HG03571 (cell line): ENCODE results near the gene MAP3K15.
A peak's percentile ranks its signal among the peaks of the same experiment; 100 is the strongest.

Source experiments
- ATAC-seq: cut with Tn5 transposase; IDR thresholded peaks from one replicate; pipeline ENCODE4 v1.9.1; 2021; ENCODE audit not compliant: unreplicated experiment

MAP3K15 gene

DNA sequence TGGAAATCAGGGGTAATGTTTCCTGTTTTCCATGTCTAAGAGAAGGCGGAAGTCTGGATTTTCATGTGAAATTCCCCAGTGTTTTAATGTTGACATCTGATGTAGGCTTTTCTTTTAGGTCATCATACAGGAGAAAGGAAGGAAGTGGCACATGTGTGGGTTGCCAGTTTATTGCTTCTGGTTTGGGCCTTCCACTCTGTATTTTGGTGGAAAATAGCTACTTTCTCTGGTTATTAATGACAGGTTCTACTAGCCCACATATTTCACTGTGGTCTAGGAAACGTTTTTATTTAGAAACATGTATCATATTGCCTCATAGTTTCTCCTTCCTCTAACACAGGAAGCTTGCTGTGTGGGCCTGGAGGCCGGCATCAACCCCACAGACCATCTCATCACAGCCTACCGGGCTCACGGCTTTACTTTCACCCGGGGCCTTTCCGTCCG is 164.3 kb downstream of the MAP3K15 start:
- peak; percentile 91 for ATAC-seq

DNA sequence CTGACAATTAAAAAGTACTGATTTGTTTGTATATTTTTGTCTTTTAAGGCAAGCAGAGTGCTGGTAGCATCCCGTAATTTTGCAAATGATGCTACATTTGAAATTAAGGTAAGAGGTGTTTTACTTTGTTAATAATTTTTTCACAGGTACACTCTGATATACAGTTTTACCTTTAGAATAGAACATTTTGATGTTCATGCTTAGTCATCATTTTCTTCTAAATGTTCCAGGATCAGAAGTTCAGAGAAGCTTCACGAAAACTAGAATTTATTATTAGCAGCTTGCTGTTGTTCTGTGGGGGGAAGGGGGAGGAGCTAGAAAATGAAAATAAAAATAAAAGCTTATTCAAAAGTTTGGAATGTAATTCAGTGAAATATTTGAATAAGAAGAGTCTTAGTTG is 166.0 kb downstream of the MAP3K15 start:
- no peak for ATAC-seq

DNA sequence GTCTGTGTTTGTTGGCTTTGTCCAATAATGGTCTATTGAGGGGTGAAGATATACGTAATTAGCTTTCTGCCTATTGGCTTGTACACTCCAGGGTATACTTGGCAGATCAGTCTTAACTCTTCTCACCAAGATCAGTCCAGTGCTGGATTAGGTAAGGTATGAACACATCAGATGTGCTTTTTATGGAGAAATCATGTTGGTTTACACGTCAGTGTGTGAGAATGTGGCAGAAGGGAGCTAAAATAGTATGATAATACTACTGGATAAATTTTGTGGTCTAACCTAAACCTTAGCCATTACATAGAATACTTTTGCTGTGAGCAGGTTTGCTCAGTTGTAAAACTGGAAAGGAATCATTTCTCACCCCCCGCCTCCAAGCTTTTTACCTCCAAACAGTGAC is 167.4 kb downstream of the MAP3K15 start:
- ATAC-seq = no peak

DNA sequence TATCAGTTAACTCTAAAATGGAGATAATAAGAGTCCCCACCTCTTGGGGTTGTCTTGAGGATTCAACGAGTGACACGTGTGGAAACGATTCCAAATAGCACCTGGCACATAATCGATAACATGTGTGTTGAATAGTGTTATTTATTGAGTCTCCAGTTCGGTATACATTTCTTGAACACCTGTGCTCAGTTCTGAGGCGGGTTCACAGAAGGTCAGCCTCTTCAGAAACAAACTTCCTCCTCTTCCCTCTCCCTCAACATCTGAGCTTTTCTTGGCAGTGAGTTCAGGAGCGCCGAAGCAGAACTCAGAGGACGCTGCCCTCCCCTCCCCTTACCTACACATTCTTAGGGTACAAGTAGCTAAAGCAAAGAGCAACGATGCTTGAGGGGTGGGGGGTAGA is 170.6 kb downstream of the MAP3K15 start:
- ATAC-seq = no peak

DNA sequence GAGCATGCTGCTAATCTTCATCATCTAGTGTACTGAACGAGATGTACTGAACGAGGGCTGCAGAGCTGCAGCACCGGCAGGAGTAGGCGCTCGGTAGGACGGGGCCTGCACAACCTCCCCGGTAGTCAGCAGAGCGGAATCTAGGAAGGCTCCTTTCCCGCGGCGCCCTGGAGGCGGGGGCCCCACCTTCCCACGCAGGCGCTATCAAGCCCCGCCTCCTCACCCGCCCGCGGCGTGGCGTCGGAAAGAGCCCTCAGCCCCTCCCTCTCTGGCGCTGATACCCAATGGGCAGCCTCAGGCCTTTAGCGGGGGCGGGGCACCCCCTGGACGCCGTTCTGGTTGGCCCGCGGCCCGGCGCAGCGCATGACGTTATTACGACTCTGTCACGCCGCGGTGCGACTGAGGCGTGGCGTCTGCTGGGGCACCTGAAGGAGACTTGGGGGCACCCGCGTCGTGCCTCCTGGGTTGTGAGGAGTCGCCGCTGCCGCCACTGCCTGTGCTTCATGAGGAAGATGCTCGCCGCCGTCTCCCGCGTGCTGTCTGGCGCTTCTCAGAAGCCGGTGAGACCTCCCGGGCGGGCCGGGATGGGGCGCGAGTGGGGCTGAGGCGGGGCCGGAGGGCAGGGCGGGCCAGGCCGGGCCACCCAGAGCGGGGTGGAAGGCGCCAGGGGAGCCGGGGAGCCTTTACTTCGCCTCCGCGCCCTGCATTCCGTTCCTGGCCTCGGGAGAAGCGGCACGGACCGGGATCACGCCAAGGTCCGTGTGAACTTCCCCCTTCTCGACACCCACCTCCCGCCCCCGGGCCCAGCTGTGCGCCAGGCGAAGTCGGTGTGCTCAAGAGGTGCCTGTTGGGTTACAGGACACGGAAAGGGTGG is 171.5 kb downstream of the MAP3K15 start, which contains the start of gene PDHA1:
Gene PDHA1 (plus strand): TSS at position 393 of the 874 bp plus-strand sequence. CDS start 111 bp downstream, at position 504.
- peak; percentile 98 for ATAC-seq

DNA sequence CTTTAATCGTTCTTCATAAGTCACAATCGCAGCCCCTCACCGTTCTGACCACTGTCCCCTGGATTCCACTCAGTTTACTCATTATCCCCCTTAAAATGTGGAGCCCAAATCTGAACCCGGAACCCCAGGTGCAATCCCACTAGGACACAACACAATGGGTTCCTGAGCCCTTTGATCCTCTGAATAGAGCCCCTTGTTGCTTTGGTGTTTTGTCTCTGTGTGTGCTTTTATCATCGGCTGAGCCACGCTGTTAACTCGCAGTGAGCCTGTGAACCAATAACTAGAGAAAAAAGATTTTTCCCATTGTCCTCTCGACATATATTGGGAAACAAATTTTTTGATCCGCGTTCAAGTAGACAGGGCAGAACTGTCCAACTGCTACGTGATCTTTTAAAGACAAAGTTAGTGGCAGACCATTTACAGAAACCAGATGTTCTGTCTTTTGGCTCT is 172.2 kb downstream of the MAP3K15 start:
- no peak for ATAC-seq

DNA sequence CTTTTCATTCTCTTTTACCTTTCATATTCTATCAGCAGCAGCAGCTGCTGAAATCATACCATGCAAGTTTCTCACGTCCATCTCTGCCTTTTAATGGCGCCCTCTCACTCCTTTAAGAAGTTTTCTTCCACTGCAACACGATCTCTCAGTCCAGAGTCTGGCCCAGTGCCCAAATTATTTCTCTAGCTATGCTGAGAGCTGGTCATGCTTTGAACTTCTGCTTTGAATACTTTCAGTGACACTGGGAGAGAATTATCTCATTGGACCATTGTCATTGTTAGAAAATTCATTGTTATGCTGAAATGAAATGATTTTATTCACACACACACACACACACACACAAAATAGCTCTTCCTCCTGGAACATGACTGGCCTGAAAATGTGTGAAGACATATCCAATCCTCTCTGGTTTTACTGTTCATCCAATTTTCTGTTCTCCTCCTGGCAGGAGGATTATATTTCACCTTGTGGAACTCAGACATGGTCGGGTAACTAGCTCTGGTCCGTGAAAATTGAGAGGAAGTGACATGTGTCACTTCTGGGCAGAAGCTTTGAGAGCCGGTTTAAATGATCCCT is 172.9 kb downstream of the MAP3K15 start:
- ATAC-seq = no peak

DNA sequence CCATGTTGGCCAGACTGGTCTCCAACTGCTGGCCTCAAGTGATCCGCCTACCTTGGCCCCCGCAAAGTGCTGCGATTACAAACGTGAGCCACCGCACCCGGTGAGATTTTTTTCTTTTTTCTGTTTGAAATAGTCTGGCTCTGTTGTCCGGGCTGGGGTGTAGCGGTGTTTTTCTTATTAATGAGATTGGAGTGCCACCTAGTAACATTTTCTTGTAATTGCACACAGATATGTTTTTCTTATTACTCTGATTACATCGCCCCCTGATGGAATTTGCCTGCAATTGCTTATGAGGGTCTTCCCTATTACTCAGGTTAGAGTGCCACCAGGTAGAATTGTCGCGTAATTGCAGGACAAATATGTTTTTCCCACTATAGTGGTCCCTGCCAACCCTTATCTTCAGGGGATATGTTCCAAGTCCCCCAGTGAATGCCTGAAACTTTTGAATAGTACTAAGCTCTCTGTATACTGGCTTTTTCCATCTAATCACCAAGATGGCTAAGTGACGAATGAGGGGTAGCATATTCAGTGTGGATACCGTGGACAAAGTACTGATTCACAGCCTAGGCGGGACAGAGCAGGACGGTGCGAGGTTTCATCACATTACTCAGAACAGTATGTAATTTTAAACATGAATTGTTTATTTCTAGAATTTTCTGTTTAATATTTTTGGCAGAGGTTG is 180.2 kb downstream of the MAP3K15 start:
- ATAC-seq = no peak

DNA sequence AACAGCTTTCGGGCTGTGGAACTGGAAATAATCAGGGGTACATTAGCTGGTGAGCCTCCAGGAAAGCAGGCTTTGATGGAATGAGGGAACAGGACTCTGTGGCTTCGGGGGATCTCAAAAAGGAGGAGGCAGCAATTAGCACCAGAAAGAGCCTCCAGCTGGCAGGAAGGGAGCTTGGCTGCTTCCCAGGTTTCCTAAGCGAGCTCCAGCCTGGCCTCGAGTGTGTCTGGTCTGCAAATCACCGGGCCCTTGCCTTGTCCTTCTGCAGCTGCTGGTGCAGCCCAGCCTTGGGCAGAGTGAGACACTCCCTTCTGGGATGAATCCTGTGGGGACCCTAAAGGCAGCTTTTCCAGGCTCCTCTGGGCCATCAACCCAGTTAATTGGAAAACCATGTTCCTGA is 182.3 kb downstream of the MAP3K15 start:
- ATAC-seq = no peak

DNA sequence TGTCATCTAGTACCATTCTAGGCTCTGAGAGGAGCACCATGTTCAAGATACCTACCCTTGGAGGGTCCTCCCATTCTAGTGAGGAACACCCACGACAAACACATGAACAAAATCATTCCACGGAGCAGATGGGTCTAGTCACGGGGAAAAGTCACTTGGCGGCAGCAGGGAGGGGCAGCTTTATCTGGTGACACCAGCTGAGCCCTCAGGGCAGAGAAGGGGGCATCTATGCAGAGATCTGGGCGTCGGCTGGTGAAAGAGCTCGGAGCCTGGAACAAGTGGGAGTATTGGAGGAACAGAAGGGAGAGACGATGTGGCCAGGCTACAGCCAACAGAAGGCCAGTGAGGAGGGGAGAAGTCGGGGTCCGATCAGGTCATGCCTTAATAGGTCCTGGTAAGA is 183.5 kb downstream of the MAP3K15 start:
- ATAC-seq = no peak

DNA sequence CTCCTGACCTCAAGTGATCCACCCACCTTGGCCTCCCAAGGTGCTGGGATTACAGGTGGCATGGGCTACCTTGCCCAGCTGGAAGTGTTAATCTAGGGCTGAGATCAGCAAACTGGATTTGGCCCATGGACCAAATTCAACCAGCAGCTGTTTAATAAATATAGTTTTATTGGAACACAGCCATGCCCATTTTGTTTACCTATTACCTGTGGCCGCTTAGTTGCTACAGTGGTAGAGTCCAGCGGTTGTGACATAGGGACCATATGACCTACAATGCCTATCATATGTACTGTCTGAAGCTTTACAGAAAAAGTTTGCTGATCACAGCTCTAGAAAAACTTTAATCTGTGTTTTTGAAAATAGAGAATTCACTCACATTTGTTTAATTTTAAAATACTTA is 188.7 kb downstream of the MAP3K15 start:
- no peak for ATAC-seq
